MM.1S (cell line): ENCODE data around the gene SMAD3.

ENCODE experiments used
- DNase-seq: peaks from one replicate; pipeline ENCODE4 v3.0.0-alpha.2; 2015
- H2AFZ ChIP-seq: fragments of 300-600 bp; sonication (generic); 2 replicates; pipeline ENCODE4 v1.6.0; 2016; ENCODE audit warnings: antibody characterized with exemption, low read length
- H3F3A ChIP-seq: fragments of 300-600 bp; sonication (generic); 2 replicates; pipeline ENCODE4 v1.6.1; 2016; ENCODE audit warnings: mild to moderate bottlenecking, antibody characterized with exemption, low read length, moderate library complexity, mixed read lengths; ENCODE audit not compliant: insufficient read depth
- H3K27ac ChIP-seq: fragments of 300-600 bp; sonication (generic); 2 replicates; pipeline ENCODE4 v1.5.1; 2016; ENCODE audit warnings: mild to moderate bottlenecking, low read length
- H3K27me3 ChIP-seq: fragments of 300-600 bp; sonication (generic); replicated peaks from 2 replicates; pipeline ENCODE4 v1.6.0; 2016; ENCODE audit warnings: low read length; ENCODE audit not compliant: insufficient read depth
- H3K36me3 ChIP-seq: fragments of 300-600 bp; sonication (generic); replicated peaks from 2 replicates; pipeline ENCODE4 v1.6.1; 2016; ENCODE audit warnings: mild to moderate bottlenecking, low read length, mixed read lengths; ENCODE audit not compliant: insufficient read depth
- H3K4me1 ChIP-seq: fragments of 300-600 bp; sonication (generic); 2 replicates; pipeline ENCODE4 v1.6.1; 2016; ENCODE audit warnings: low read length, mixed read lengths
- H3K4me2 ChIP-seq: fragments of 300-600 bp; sonication (generic); 2 replicates; pipeline ENCODE4 v1.6.0; 2016; ENCODE audit warnings: low read depth, low read length
- H3K4me3 ChIP-seq: fragments of 300-600 bp; sonication (generic); 2 replicates; pipeline ENCODE4 v1.5.1; 2016; ENCODE audit warnings: low read length, mixed read lengths
- H3K79me2 ChIP-seq: fragments of 300-600 bp; sonication (generic); 2 replicates; pipeline ENCODE4 v1.6.1; 2016; ENCODE audit warnings: mixed run types, low read length, mixed read lengths
- H3K9ac ChIP-seq: fragments of 300-600 bp; sonication (generic); 2 replicates; pipeline ENCODE4 v1.6.1; 2016; ENCODE audit warnings: low read length, mixed read lengths
- H3K9me2 ChIP-seq: fragments of 300-600 bp; sonication (generic); replicated peaks from 2 replicates; pipeline ENCODE4 v1.6.1; 2016; ENCODE audit warnings: mild to moderate bottlenecking, low read length, mixed read lengths; ENCODE audit not compliant: insufficient read depth
- H3K9me3 ChIP-seq: fragments of 300-600 bp; sonication (generic); replicated peaks from 2 replicates; pipeline ENCODE4 v1.6.1; 2016; ENCODE audit warnings: mild to moderate bottlenecking, low read length, mixed read lengths; ENCODE audit not compliant: insufficient read depth
- H4K20me1 ChIP-seq: fragments of 300-600 bp; sonication (generic); 2 replicates; pipeline ENCODE4 v1.6.1; 2016; ENCODE audit warnings: mild to moderate bottlenecking, low read length, moderate library complexity, mixed read lengths; ENCODE audit not compliant: insufficient read depth
- EZH2 ChIP-seq: fragments of 300-600 bp; sonication (generic); optimal IDR thresholded peaks from 2 replicates; pipeline ENCODE3; 2017; ENCODE audit warnings: low read depth, mild to moderate bottlenecking, antibody characterized with exemption, low read length, mixed read lengths
- EZH2phosphoT487 ChIP-seq: fragments of 300-600 bp; sonication (generic); IDR thresholded peaks from 2 replicates; pipeline ENCODE4 v1.6.1; 2018; ENCODE audit warnings: antibody characterized with exemption, low read length
- TF ChIP-seq, protein P1 (sequence below): fragments of 300-600 bp; sonication (generic); IDR thresholded peaks from 2 replicates; pipeline ENCODE4 v1.5.1; 2016; ENCODE audit warnings: antibody characterized with exemption, low read length, mixed read lengths

The SMAD3 gene

DNA sequence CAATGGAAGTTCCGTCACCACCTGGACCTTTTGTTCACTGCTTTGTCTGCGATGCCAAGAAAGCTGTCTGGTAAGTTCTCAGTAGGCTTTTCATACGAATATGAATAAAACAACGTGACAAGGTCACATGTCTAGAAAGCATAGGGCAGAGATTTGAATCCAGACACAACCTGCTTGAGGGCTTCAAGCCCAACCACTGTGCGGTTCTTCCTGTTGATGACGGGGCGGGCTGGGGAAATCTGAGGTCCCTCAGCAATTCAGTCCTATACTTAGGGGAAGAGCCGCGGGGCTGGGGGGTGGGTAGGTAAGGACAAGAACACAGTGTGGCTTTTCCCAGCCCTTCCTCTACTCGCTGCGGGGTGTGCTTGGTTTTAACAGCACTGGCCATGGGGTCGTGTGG lies 32.4 kb upstream of the SMAD3 start:
- Histone ChIP-seq H3K79me2 (no peaks in the 10 kb centered on the region), H3K4me2 (no peak overlapping the region), H3K36me3 (no peaks in the 10 kb centered on the region), H3K4me1 (0 out of 2 replicates have a peak, but pooled peaks cover 7% of the 10 kb centered on the region), H4K20me1 (no peaks in the 10 kb centered on the region), H3K9me3 (no peaks in the 10 kb centered on the region), H3K9me2 (no peaks in the 10 kb centered on the region), H3K27me3 (no peaks in the 10 kb centered on the region), H2AFZ (no peak overlapping the region), H3F3A (no peaks in the 10 kb centered on the region), H3K4me3 (no peak overlapping the region), H3K27ac (no peak overlapping the region), H3K9ac (no peak overlapping the region)
- no peak for DNase-seq
- TF ChIP-seq, protein P1, sequence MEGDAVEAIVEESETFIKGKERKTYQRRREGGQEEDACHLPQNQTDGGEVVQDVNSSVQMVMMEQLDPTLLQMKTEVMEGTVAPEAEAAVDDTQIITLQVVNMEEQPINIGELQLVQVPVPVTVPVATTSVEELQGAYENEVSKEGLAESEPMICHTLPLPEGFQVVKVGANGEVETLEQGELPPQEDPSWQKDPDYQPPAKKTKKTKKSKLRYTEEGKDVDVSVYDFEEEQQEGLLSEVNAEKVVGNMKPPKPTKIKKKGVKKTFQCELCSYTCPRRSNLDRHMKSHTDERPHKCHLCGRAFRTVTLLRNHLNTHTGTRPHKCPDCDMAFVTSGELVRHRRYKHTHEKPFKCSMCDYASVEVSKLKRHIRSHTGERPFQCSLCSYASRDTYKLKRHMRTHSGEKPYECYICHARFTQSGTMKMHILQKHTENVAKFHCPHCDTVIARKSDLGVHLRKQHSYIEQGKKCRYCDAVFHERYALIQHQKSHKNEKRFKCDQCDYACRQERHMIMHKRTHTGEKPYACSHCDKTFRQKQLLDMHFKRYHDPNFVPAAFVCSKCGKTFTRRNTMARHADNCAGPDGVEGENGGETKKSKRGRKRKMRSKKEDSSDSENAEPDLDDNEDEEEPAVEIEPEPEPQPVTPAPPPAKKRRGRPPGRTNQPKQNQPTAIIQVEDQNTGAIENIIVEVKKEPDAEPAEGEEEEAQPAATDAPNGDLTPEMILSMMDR: no peak
- TF ChIP-seq EZH2: no peak
- TF ChIP-seq EZH2phosphoT487: no peak

DNA sequence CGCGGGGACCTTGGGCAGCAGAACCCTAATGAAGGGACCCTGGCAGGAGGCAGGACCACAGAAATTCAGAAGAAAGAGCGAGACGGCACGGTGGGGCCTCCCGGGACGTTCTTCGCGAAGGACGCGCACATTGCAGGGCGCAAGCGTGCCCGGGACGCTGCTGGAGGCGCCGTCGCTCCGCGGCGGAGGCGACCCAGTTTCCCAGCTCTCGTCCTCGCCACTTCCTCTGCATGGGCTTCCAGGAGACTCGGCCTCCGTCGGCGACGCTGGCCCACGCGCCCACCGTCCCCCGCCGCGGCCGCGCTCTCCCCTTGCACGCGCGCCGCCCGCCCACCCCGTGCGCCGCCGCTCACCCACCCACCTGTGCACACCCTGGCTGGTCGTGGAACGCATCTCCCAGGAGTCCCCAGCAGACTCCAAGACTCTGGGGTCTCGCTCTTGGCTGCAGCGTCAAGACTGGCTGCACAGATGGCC lies 31.8 kb upstream of the SMAD3 start:
- Histone ChIP-seq H3K4me3 (no peak overlapping the region), H3K79me2 (no peaks in the 10 kb centered on the region), H3K4me1 (0 out of 2 replicates have a peak, but pooled peaks cover 7% of the 10 kb centered on the region), H3F3A (no peaks in the 10 kb centered on the region), H3K27ac (no peak overlapping the region), H2AFZ (no peak overlapping the region), H3K9me3 (no peaks in the 10 kb centered on the region), H3K36me3 (no peaks in the 10 kb centered on the region), H4K20me1 (no peaks in the 10 kb centered on the region), H3K9ac (no peak overlapping the region), H3K4me2 (no peak overlapping the region), H3K27me3 (no peaks in the 10 kb centered on the region), H3K9me2 (no peaks in the 10 kb centered on the region)
- no peak for DNase-seq
- TF ChIP-seq, protein P1: no peak
- TF ChIP-seq EZH2 (no peak), EZH2phosphoT487 (no peak)

DNA sequence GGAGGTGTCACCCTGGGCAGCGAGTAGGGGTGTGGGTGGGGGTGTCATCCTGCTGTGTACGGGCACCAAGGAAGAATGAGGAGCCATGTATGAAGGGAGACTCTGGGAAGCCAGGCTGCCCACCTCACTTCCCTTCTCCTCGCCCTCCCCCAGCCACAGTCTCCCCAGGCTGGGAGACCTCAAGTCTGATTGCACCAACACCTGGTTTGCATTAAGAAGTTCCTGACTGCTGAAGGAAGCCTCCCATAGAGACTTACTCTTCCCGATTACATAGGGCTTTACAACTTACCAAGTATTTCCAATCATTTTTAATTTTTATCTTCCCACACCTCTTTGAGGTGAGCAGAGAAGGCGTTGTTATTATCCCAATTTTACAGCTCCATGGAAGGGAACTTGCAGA lies 29.5 kb upstream of the SMAD3 start:
- no peaks in the 10 kb centered on the region for H3K9me2 ChIP-seq
- H3K4me3 ChIP-seq: no peak overlapping the region
- no peak overlapping the region for H3K4me2 ChIP-seq
- no peaks in the 10 kb centered on the region for H3F3A ChIP-seq
- H3K79me2 ChIP-seq: no peaks in the 10 kb centered on the region
- H2AFZ ChIP-seq: no peak overlapping the region
- TF ChIP-seq, protein P1: no peak
- TF ChIP-seq EZH2phosphoT487 (no peak), EZH2 (no peak)
- DNase-seq: no peak
- H3K27me3 ChIP-seq: no peaks in the 10 kb centered on the region
- no peak overlapping the region for H3K9ac ChIP-seq
- H3K4me1 ChIP-seq: 0 out of 2 replicates have a peak, but pooled peaks cover 7% of the 10 kb centered on the region
- H3K36me3 ChIP-seq: no peaks in the 10 kb centered on the region
- no peaks in the 10 kb centered on the region for H3K9me3 ChIP-seq
- H4K20me1 ChIP-seq: no peaks in the 10 kb centered on the region
- H3K27ac ChIP-seq: no peak overlapping the region
